PC-3 (cell line): Measurements from ENCODE around the gene STK25. TPM values are rescaled to one million over a fixed set of nuclear protein-coding genes. Genes with fewer than 3 reads are reported as not detected.

Experiments used
- ATAC-seq: fragments of 200-7000 bp; cut with Tn5 transposase; 2 replicates; pipeline ENCODE4 v1.9.1; 2020; ENCODE audit warnings: mild to moderate bottlenecking, moderate library complexity
- BruUV-seq: library from RNA; stranded (reverse); fragments of 400-500 nt; replicated peaks from 2 replicates; lab custom pipeline; 2021; lab: Mats Ljungman, UMichigan
- CTCF ChIA-PET: fragments of 300-600 bp; sonication (Branson Sonifier 250); formaldehyde crosslinking; loops from one replicate; lab custom pipeline; 2022; ENCODE audit warnings: antibody characterized with exemption; lab: Charles Lee
- POLR2A ChIA-PET: fragments of 300-600 bp; sonication (Branson Sonifier 250); formaldehyde crosslinking; loops from one replicate; lab custom pipeline; 2022; ENCODE audit warnings: antibody characterized with exemption; ENCODE audit not compliant: unreplicated experiment; lab: Charles Lee
- DNase-seq: peaks from one replicate; pipeline ENCODE4 v3.0.0-alpha.2; 2015
- H2AFZ ChIP-seq: fragments of 300-600 bp; sonication (generic); 2 replicates; pipeline ENCODE4 v1.6.0; 2016; ENCODE audit warnings: antibody characterized with exemption, low read length
- H3F3A ChIP-seq: fragments of 300-600 bp; sonication (generic); one replicate; pipeline ENCODE4 v1.6.0; 2017; ENCODE audit warnings: antibody characterized with exemption, low read length, control low read depth, mild to moderate bottlenecking; ENCODE audit not compliant: unreplicated experiment
- H3K27ac ChIP-seq: fragments of 300-600 bp; sonication (generic); 2 replicates; pipeline ENCODE4 v1.5.1; 2016; ENCODE audit warnings: mild to moderate bottlenecking, low read length
- H3K27me3 ChIP-seq: fragments of 300-600 bp; sonication (generic); 2 replicates; pipeline ENCODE4 v1.6.1; 2016; ENCODE audit warnings: low read length, mixed read lengths
- H3K36me3 ChIP-seq: fragments of 300-600 bp; sonication (generic); 2 replicates; pipeline ENCODE4 v1.6.1; 2016; ENCODE audit warnings: low read depth, mixed run types, low read length, mixed read lengths
- H3K4me1 ChIP-seq: fragments of 300-600 bp; sonication (generic); 2 replicates; pipeline ENCODE4 v1.5.1; 2016; ENCODE audit warnings: low read length; ENCODE audit not compliant: insufficient read depth
- H3K4me2 ChIP-seq: fragments of 300-600 bp; sonication (generic); 2 replicates; pipeline ENCODE4 v1.6.0; 2016; ENCODE audit warnings: low read length
- H3K4me3 ChIP-seq: fragments of 300-600 bp; sonication (generic); 2 replicates; pipeline ENCODE4 v1.5.1; 2016; ENCODE audit warnings: mild to moderate bottlenecking, low read length, mixed read lengths
- H3K79me2 ChIP-seq: fragments of 300-600 bp; sonication (generic); 2 replicates; pipeline ENCODE4 v1.6.1; 2017; ENCODE audit warnings: low read length, mixed read lengths
- H3K9ac ChIP-seq: fragments of 300-600 bp; sonication (generic); 2 replicates; pipeline ENCODE4 v1.6.0; 2016; ENCODE audit warnings: mild to moderate bottlenecking, low read length
- H3K9me2 ChIP-seq: fragments of 300-600 bp; sonication (generic); replicated peaks from 2 replicates; pipeline ENCODE4 v1.6.1; 2016; ENCODE audit warnings: mixed run types, low read length, mixed read lengths
- H3K9me3 ChIP-seq: fragments of 300-600 bp; sonication (generic); 2 replicates; pipeline ENCODE4 v1.6.1; 2016; ENCODE audit warnings: low read length, mixed read lengths
- H4K20me1 ChIP-seq: fragments of 300-600 bp; sonication (generic); 2 replicates; pipeline ENCODE4 v1.6.1; 2016; ENCODE audit warnings: low read length, mixed read lengths
- CTCF ChIP-seq: fragments of 300-600 bp; sonication (generic); conservative IDR thresholded peaks from 2 replicates; pipeline ENCODE4 v1.5.1; 2017; ENCODE audit warnings: antibody characterized with exemption, low read depth, mild to moderate bottlenecking, low read length
- EZH2 ChIP-seq: fragments of 300-600 bp; sonication (generic); IDR thresholded peaks from one replicate; pipeline ENCODE4 v1.6.1; 2017; ENCODE audit warnings: antibody characterized with exemption, mild to moderate bottlenecking, low read length; ENCODE audit not compliant: unreplicated experiment
- EZH2phosphoT487 ChIP-seq: fragments of 300-600 bp; sonication (generic); IDR thresholded peaks from 2 replicates; pipeline ENCODE4 v1.6.1; 2018; ENCODE audit warnings: mild to moderate bottlenecking, antibody characterized with exemption, low read length, borderline replicate concordance
- intact Hi-C: fragments of 100-400 bp; cut with micrococcal nuclease; formaldehyde crosslinking; loops from 2 replicates; pipeline ENCODE4 v1.9.0; 2023
- total RNA-seq: library from RNA; depleted of rRNA; stranded (reverse); fragments of >200 nt; gene quantifications from 2 replicates; pipeline ENCODE4 v1.2.3, GENCODE V29; 2014

STK25 gene
- total RNA-seq, 1 experiment from 2014 or later, result 198 TPM

GRCh38 chr2:241519669-241520068, 11.3 kb upstream of the STK25 start:
- H3K4me1 ChIP-seq, result no peaks in the 10 kb centered on the region
- H3K4me2 ChIP-seq, result no peak overlapping the region
- H3K27me3 ChIP-seq, result no peaks in the 10 kb centered on the region
- ATAC-seq, result no peak
- no peaks in the 10 kb centered on the region for H4K20me1 ChIP-seq
- no peaks in the 10 kb centered on the region for H3K9me3 ChIP-seq
- no peak overlapping the region for H3K27ac ChIP-seq
- ChIA-PET POLR2A (no interaction called here), CTCF (no interaction called here)
- H3F3A ChIP-seq, result no peaks in the 10 kb centered on the region
- DNase-seq, result no peak
- no peaks in the 10 kb centered on the region for H3K36me3 ChIP-seq
- H2AFZ ChIP-seq, result no peak overlapping the region
- TF ChIP-seq EZH2phosphoT487 (no peak), EZH2 (no peak), CTCF (no peak)
- no peak overlapping the region for H3K4me3 ChIP-seq
- intact Hi-C loops, result no loop called here
- no peaks in the 10 kb centered on the region for H3K79me2 ChIP-seq
- no peaks in the 10 kb centered on the region for H3K9me2 ChIP-seq
- no TSS peak for BruUV-seq
- no peak overlapping the region for H3K9ac ChIP-seq

- TF ChIP-seq CTCF (no peak), EZH2 (no peak), EZH2phosphoT487 (no peak)
- no peaks in the 10 kb centered on the region for H3K79me2 ChIP-seq
- no peaks in the 10 kb centered on the region for H3K4me1 ChIP-seq
- no peaks in the 10 kb centered on the region for H3K27me3 ChIP-seq
- no peak overlapping the region for H3K9ac ChIP-seq
- H3K9me3 ChIP-seq, result no peaks in the 10 kb centered on the region
- H3K36me3 ChIP-seq, result no peaks in the 10 kb centered on the region
- H3K27ac ChIP-seq, result no peak overlapping the region
- DNase-seq (no peak), ATAC-seq (no peak)
- ChIA-PET CTCF (no interaction called here), POLR2A (no interaction called here)
- no peak overlapping the region for H3K4me2 ChIP-seq
- no peaks in the 10 kb centered on the region for H3K9me2 ChIP-seq
- no peak overlapping the region for H3K4me3 ChIP-seq
- intact Hi-C loops, result no loop called here
- H2AFZ ChIP-seq, result no peak overlapping the region
- H4K20me1 ChIP-seq, result no peaks in the 10 kb centered on the region
- H3F3A ChIP-seq, result no peaks in the 10 kb centered on the region
- no TSS peak for BruUV-seq
Measured at GRCh38 chr2:241517297-241517696, 8.9 kb upstream of the STK25 start.

- Histone ChIP-seq H3K27ac (no peak overlapping the region), H3K27me3 (no peaks in the 10 kb centered on the region), H3K9me3 (no peaks in the 10 kb centered on the region), H3K4me3 (no peak overlapping the region), H3K9me2 (no peaks in the 10 kb centered on the region), H3K79me2 (no peaks in the 10 kb centered on the region), H3F3A (no peaks in the 10 kb centered on the region), H3K36me3 (no peaks in the 10 kb centered on the region), H3K4me1 (no peaks in the 10 kb centered on the region), H3K9ac (no peak overlapping the region), H3K4me2 (no peak overlapping the region), H4K20me1 (no peaks in the 10 kb centered on the region), H2AFZ (no peak overlapping the region)
- CTCF ChIA-PET, result no interaction called here
- ATAC-seq (no peak), DNase-seq (no peak)
- intact Hi-C loops, result no loop called here
- POLR2A ChIA-PET, result no interaction called here
- no TSS peak for BruUV-seq
- TF ChIP-seq CTCF, result no peak
- no peak for TF ChIP-seq EZH2
- no peak for TF ChIP-seq EZH2phosphoT487
Measured at GRCh38 chr2:241516520-241516965, 8.2 kb upstream of the STK25 start.
